Effector memory CD8-positive, alpha-beta T cell (primary cell): ENCODE measurements around the gene ACOT7.
"Not testable (repeated sequence)": the region's sequence is repeated elsewhere in the genome, so short reads cannot be mapped to it uniquely, and the experiment has no call there.

Experiments
- ATAC-seq: fragments of 150-1000 bp; cut with Tn5 transposase; replicated peaks from 2 replicates; pipeline ENCODE4 v1.10.0; 2021; ENCODE audit warnings: mild to moderate bottlenecking, moderate library complexity
- DNase-seq, 3 experiments: peaks; one replicate each; pipeline ENCODE4 v3.0.0; 2021
- H3K27ac Mint-ChIP-seq, 2 donors: one replicate each; pipeline ENCODE4 v1.8.0; 2022; ENCODE audit warnings: mild to moderate bottlenecking in 2 of 2, mixed read lengths in 2 of 2, moderate library complexity in 2 of 2
- H3K27me3 Mint-ChIP-seq, 2 donors: one replicate each; pipeline ENCODE4 v1.8.0; 2022; ENCODE audit warnings: mixed read lengths in 2 of 2
- H3K36me3 Mint-ChIP-seq: one replicate; pipeline ENCODE4 v1.8.0; 2022; ENCODE audit warnings: mild to moderate bottlenecking, moderate library complexity, mixed read lengths; ENCODE audit not compliant: insufficient read depth
- H3K4me1 Mint-ChIP-seq, 2 donors: one replicate each; pipeline ENCODE4 v1.8.0; 2022; ENCODE audit warnings: low read depth in 2 of 2, mixed read lengths in 2 of 2
- H3K4me3 Mint-ChIP-seq, 2 donors: one replicate each; pipeline ENCODE4 v1.8.0; 2022; ENCODE audit warnings: mild to moderate bottlenecking in 2 of 2, mixed read lengths in 2 of 2, moderate library complexity in 2 of 2
- H3K9me3 Mint-ChIP-seq, 2 donors: one replicate each; pipeline ENCODE4 v1.8.0; 2022; ENCODE audit warnings: mixed read lengths in 2 of 2

Gene ACOT7

DNA sequence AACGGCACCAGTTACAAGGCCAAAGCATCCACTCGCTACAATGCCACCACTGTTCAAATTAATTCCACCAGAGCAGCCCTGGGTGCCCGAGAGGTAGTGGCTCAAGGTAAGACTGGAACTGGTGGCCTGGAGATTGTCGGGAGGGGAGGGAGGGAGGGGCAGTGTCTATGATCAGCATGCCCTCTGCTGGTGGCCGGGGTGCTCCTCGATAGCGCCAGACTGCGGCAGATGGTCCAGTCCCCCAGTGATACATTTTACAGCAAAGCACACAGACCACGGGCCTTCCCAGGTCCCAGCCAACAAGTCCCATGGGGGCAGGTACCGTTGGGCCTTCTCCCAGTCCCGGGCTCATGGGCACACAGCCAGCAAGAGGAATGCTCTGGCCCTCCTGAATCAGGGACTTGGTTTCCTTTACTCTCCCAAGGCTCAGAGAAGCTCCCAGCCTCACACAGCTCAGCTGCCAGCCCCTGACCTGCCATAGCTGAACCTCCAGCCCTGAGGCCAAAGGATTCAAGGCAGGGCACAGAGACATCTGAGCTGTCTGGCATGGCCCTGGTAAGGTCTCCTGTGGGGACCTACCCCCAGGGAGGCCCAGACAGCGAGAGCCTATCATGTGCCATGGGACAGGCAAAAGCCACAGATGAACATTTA, 15.3 kb downstream of the ACOT7 start:
- no peaks in the 10 kb centered on the region for H3K9me3 Mint-ChIP-seq
- no peak for DNase-seq
- peaks cover 1 to 4% of the 10 kb centered on the region in 2 donors for H3K4me1 Mint-ChIP-seq
- no peak for ATAC-seq
- H3K36me3 Mint-ChIP-seq, result no peaks in the 10 kb centered on the region
- no peak overlapping the region for H3K4me3 Mint-ChIP-seq
- H3K27ac Mint-ChIP-seq, result peak overlapping the region in 1 of 2 donors; percentile 15
- H3K27me3 Mint-ChIP-seq, result no peaks in the 10 kb centered on the region

- Mint-ChIP-seq H3K9me3 (no peaks in the 10 kb centered on the region), H3K4me1 (no peaks in the 10 kb centered on the region), H3K4me3 (no peak overlapping the region), H3K27me3 (no peaks in the 10 kb centered on the region), H3K36me3 (peaks cover 3% of the 10 kb centered on the region), H3K27ac (no peak overlapping the region)
- ATAC-seq (no peak), DNase-seq (no peak)
Observed at GRCh38 chr1:6373961-6374720, 19.4 kb downstream of the ACOT7 start.

- not testable (repeated sequence) for H3K36me3 Mint-ChIP-seq, H3K4me1 Mint-ChIP-seq, H3K9me3 Mint-ChIP-seq, H3K4me3 Mint-ChIP-seq, H3K27me3 Mint-ChIP-seq, ATAC-seq, DNase-seq
- H3K27ac Mint-ChIP-seq, result peak overlapping the region in 1 of 2 donors; percentile 66
Observed at GRCh38 chr1:6372236-6372635, 21.3 kb downstream of the ACOT7 start.

DNA sequence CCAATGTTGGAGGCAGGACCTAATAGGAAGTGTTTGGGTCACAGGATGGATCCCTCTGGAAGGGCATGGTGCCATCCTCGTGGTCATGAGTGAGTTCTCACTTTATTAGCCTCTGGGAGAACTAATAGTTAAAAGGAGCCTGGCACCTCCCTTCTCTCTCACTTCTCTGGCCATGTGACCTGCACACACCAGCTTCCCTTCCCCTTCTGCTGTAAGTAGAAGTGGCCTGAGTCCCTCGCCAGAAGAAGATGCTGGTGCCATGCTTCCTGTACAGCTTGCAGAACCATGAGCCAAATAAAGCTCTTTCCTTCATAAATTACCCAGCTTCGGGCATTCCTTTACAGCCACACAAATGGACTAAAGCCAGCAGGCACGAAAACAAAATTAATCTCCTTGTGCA, 23.6 kb downstream of the ACOT7 start:
- H3K27ac Mint-ChIP-seq, result peak overlapping the region in 1 of 2 donors; percentile 55
- peaks cover 12% of the 10 kb centered on the region for H3K36me3 Mint-ChIP-seq
- H3K9me3 Mint-ChIP-seq, result no peaks in the 10 kb centered on the region
- H3K4me3 Mint-ChIP-seq, result no peak overlapping the region
- no peaks in the 10 kb centered on the region for H3K27me3 Mint-ChIP-seq
- no peak for DNase-seq
- no peak for ATAC-seq
- peaks cover 1 to 5% of the 10 kb centered on the region in 2 donors for H3K4me1 Mint-ChIP-seq

GRCh38 chr1:6367381-6368012, 26.1 kb downstream of the ACOT7 start:
- Mint-ChIP-seq H3K27me3 (no peaks in the 10 kb centered on the region), H3K4me1 (peaks cover 10 to 13% of the 10 kb centered on the region in 2 donors), H3K27ac (no peak overlapping the region), H3K36me3 (peaks cover 12% of the 10 kb centered on the region), H3K4me3 (no peak overlapping the region), H3K9me3 (no peaks in the 10 kb centered on the region)
- ATAC-seq, result no peak
- DNase-seq, result no peak

GRCh38 chr1:6365047-6365446, 28.5 kb downstream of the ACOT7 start:
- H3K9me3 Mint-ChIP-seq, result no peaks in the 10 kb centered on the region

GRCh38 chr1:6363085-6363884, 30.3 kb downstream of the ACOT7 start:
- H3K9me3 Mint-ChIP-seq, ATAC-seq, DNase-seq, H3K27me3 Mint-ChIP-seq: not testable (repeated sequence)
- H3K4me1 Mint-ChIP-seq, result peaks cover 31 to 33% of the 10 kb centered on the region in 2 donors
- peaks cover 24% of the 10 kb centered on the region for H3K36me3 Mint-ChIP-seq
- peak overlapping the region in 1 of 2 donors; percentile 55 for H3K4me3 Mint-ChIP-seq
- H3K27ac Mint-ChIP-seq, result peak overlapping the region; percentile 6 to 23

More at GRCh38 chr1:6365047-6365446, 28.5 kb downstream of the ACOT7 start:
- no peaks in the 10 kb centered on the region for H3K27me3 Mint-ChIP-seq
- peak overlapping the region; percentile 4 to 25 for H3K4me3 Mint-ChIP-seq
- peaks cover 15 to 18% of the 10 kb centered on the region in 2 donors for H3K4me1 Mint-ChIP-seq
- DNase-seq (peak in 2 of 3 experiments; percentile 34 to 40), ATAC-seq (peak; percentile 98)
- peak overlapping the region; percentile 65 to 72 for H3K27ac Mint-ChIP-seq
- peaks cover 14% of the 10 kb centered on the region for H3K36me3 Mint-ChIP-seq

GRCh38 chr1:6361124-6361775, 32.3 kb downstream of the ACOT7 start:
- H3K27ac Mint-ChIP-seq, result peak overlapping the region; percentile 98 to 99
- H3K4me1 Mint-ChIP-seq, result peaks cover 33% of the 10 kb centered on the region in 2 donors

DNA sequence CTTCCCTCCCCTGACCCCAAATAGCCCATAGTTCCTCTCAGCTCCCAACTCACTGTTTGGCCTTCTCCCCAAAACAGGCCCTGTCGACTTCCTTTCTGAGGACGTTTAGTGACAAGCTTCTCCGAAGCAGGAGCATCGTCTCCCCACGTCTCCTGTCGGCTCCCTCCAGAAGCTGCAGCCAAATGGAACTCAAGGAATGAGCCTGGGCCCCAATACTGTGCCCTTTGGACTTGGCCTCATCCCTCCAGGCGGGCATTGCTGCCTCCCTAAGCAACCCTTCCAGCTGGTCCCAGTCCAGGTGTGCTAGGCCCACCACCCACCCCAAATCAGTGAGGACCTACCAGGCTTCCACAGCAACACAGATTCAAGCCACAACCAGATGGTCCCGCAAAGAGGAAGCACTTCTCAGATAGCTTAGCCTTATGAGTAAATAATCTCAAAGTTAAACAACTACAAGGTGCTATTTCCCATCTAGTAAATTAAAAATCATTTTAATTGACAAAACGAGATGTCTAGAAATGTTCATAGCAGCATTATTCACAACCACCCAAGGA, 33.0 kb downstream of the ACOT7 start:
- H3K4me3 Mint-ChIP-seq, result peak overlapping the region; percentile 41 to 79
- H3K36me3 Mint-ChIP-seq, result peaks cover 20% of the 10 kb centered on the region
- no peaks in the 10 kb centered on the region for H3K9me3 Mint-ChIP-seq
- no peak for ATAC-seq
- no peaks in the 10 kb centered on the region for H3K27me3 Mint-ChIP-seq
- no peak for DNase-seq
- peaks cover 33% of the 10 kb centered on the region in 2 donors for H3K4me1 Mint-ChIP-seq
- H3K27ac Mint-ChIP-seq, result peak overlapping the region; percentile 98 to 99

More at GRCh38 chr1:6361124-6361775, 32.3 kb downstream of the ACOT7 start:
- Mint-ChIP-seq H3K9me3 (no peaks in the 10 kb centered on the region), H3K4me3 (no peak overlapping the region), H3K27me3 (no peaks in the 10 kb centered on the region), H3K36me3 (peaks cover 24% of the 10 kb centered on the region)
- no peak for ATAC-seq
- DNase-seq, result no peak

DNA sequence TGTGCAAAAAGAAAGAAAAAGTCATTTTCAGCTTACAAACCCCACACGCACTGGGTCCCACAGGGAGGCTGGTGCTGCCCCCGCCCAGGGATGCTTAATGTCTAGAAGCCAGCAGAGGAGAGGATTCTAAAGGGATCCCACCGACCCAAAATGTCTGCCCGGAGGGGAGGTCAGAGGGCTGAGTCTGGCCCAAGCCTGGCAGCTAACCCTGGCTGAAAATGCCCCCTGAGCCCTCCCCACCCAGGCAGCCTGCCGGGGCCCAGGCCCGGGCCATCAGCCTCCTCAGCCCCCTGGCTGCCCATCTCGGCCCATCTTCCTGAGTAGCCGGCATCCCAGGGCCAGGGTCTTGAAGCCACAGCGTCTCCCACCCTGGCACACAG, 33.5 kb downstream of the ACOT7 start:
- DNase-seq (no peak), ATAC-seq (no peak)
- Mint-ChIP-seq H3K27ac (peak overlapping the region; percentile 98 to 99), H3K4me3 (peak overlapping the region; percentile 79 to 89), H3K27me3 (no peaks in the 10 kb centered on the region), H3K9me3 (no peaks in the 10 kb centered on the region), H3K4me1 (peaks cover 29 to 34% of the 10 kb centered on the region in 2 donors), H3K36me3 (peaks cover 15% of the 10 kb centered on the region)

DNA sequence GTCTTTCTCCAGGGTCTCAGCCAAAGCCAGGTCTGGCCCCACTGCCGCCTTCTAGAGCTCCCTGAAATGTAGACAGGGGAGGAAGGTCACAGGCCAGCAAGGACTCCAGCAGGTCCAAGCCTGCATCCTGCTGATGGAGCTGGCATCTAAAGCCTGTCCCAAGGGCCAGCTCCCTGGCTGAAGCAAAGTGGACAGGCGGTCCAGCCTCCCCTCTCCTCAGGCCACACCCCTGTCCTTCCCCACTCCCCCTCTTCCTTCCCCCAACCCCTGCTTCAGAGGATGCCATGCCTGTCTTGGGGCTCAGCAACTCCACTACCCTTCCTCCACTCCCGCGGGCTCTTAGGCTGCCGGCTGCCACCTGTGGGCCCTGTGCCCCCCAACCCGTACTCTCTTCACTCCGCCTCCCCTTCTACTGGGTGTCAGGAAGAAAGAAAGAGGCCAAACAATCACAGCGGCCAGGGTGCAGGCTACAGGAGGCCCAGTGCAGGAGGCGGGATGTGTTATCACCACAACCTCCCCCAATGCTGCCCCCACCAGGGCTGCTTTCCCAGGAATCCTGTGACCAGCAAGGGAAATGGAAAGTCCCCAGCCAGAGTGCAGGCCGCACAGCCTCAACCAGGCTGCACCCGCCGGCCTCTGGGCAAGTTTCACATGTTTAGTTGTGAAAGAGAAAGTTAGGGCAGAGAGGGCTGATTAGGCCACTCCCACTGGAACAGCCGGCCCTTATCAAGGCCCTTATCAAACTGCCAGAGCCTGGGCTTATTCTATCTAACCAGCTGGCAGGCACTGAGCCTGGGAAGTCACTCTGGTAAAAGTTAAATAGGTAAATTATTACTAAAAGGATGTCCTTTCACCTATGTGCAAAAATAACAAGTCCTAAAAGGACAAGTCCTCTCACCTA, 34.1 kb downstream of the ACOT7 start:
- DNase-seq (peak; percentile 38 to 48 (median 43)), ATAC-seq (peak; percentile 64)
- Mint-ChIP-seq H3K27me3 (no peaks in the 10 kb centered on the region), H3K4me3 (peak overlapping the region; percentile 79 to 89), H3K9me3 (no peaks in the 10 kb centered on the region), H3K27ac (peak overlapping the region; percentile 98 to 99), H3K4me1 (peaks cover 29 to 33% of the 10 kb centered on the region in 2 donors), H3K36me3 (peaks cover 15% of the 10 kb centered on the region)
